ENCODE measurements around the gene PLPPR3.

PLPPR3 gene, protein sequence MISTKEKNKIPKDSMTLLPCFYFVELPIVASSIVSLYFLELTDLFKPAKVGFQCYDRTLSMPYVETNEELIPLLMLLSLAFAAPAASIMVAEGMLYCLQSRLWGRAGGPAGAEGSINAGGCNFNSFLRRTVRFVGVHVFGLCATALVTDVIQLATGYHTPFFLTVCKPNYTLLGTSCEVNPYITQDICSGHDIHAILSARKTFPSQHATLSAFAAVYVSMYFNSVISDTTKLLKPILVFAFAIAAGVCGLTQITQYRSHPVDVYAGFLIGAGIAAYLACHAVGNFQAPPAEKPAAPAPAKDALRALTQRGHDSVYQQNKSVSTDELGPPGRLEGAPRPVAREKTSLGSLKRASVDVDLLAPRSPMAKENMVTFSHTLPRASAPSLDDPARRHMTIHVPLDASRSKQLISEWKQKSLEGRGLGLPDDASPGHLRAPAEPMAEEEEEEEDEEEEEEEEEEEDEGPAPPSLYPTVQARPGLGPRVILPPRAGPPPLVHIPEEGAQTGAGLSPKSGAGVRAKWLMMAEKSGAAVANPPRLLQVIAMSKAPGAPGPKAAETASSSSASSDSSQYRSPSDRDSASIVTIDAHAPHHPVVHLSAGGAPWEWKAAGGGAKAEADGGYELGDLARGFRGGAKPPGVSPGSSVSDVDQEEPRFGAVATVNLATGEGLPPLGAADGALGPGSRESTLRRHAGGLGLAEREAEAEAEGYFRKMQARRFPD

DNA sequence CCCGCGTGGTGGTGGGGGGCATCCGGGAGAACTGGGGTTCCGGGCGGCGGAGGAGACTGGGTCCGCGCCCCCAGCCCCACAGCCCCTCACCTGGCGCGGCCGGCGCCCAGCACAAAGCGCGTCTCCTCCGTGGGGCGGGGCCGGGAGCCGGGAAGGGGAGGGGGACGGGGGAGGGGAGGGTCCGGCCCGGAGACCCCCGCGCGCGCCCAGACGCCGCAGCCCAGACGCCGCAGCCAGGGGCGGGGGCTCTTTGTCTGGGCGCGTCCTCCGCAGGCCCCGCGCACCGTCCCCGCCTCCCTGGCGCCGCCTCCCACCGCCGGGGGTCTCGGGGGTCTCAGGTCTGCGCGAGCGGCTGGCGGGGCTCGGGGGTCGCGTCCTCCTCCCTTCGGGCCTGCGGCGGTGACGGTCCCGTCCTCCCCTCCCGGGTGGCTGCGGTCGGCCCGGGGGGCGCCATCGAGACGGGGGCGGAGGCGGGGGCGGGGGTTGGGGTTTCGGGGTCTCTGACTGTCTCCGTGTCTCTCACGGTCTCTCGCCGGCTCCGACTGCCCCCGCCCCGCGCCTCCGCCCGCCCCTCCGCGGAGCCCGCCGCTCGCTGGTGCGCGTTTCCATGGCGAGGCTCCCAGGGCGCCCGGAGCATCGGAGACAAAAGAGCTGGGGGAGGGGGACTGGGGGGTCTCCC is at the start of gene PLPPR3:
TSS of gene PLPPR3 (minus strand) at position 131 of the 679 bp plus-strand sequence. CDS start 396 bp downstream, outside the sequence.
- TF ChIP-seq, protein P1, sequence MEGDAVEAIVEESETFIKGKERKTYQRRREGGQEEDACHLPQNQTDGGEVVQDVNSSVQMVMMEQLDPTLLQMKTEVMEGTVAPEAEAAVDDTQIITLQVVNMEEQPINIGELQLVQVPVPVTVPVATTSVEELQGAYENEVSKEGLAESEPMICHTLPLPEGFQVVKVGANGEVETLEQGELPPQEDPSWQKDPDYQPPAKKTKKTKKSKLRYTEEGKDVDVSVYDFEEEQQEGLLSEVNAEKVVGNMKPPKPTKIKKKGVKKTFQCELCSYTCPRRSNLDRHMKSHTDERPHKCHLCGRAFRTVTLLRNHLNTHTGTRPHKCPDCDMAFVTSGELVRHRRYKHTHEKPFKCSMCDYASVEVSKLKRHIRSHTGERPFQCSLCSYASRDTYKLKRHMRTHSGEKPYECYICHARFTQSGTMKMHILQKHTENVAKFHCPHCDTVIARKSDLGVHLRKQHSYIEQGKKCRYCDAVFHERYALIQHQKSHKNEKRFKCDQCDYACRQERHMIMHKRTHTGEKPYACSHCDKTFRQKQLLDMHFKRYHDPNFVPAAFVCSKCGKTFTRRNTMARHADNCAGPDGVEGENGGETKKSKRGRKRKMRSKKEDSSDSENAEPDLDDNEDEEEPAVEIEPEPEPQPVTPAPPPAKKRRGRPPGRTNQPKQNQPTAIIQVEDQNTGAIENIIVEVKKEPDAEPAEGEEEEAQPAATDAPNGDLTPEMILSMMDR (IDR thresholded peaks at IDR 0.05; ENCODE audit: borderline replicate concordance, insufficient read depth, low read depth, low read length), result no peak
- no peak within 1 kb of the TSS for H3K4me3 ChIP-seq (ENCODE audit: low read depth, low read length)

DNA sequence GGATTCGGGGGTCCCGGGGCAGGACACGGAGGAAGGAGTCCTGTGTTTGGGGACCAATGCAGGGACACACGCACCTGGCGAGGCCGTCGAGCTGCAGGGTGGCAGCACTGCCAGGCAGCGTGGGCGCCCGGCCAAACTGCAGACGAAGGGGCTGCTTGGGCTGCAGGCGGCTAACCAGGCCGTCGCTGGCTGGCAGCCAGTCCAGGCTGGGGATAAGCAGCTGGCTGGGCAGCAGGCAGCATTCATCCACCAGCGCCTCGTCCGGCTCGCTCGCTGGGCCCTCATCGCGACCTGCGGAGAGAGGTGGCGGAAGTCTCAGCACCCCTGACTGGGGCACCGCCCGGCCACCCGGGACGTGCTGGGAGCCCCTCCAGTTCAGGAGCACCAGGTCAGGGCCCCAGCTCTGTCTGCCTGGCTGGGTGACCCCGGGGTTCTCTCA is 49.2 kb upstream of the PLPPR3 start:
- H3K4me3 ChIP-seq (ENCODE audit: low read depth, low read length), result no peak overlapping the region
- TF ChIP-seq, protein P1 (IDR thresholded peaks at IDR 0.05; ENCODE audit: borderline replicate concordance, insufficient read depth, low read depth, low read length), result no peak

DNA sequence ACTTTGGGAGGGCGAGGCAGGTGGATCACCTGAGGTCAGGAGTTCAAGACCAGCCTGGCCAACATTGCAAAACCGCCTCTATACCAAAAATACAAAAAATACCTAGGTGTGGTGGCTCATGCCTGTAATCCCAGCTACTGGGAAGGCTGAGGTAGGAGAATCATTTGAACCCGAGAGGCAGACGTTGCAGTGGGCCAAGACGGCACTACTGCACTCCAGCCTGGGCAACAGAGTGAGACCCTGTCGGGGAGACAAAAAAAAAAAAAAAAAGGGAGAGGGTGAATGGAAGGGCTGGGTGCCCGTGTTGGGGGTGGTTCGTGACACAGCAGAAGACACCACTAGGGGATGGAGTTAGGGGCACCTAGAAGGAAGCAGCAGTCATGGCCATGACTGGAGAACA is 48.6 kb upstream of the PLPPR3 start:
- TF ChIP-seq, protein P1 (IDR thresholded peaks at IDR 0.05; ENCODE audit: borderline replicate concordance, insufficient read depth, low read depth, low read length), result no peak

DNA sequence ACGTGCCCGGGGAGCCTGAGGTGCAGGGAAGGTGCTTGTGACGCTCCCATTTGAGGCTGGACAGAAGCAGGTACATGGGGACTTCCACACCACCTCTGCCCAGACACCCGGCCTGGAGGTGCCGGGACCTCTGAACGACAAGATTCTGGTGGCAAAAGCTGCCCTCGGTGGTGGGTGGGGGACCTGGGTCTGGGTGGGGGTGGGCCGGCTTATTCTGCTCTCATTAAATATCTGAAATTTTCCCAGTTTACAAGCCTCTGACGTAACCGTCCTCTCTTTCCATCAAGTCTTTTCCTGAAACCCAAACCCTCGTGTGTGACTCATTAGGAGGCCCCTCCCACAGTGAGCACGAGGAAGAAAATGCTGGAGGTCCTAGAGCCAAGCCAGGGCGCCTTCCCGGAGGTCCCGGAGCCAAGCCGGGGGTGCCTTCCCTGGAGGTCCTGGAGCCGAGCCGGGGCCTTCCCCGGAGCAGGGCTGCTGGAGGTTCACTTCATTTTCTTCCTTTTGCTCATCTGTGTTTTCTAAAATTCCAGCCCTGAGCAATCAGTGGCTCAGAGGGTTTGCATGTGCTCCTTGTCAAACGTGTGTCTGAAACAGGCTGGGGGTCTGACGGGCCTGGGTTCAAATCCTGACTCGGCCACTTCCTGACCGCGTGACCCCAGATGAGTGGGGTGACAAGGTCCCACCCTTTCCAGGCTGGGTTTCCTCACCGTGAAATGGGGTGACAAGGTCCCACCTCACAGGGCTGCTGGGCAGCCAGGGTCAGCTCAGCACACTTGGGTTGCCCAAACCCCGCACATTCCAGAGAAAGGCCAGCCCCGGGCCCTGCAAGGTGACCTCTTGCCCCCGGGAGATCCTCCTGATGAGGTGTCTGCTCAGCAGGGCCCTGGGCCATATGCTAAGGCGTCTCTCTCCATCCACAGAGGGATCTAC is 47.8 kb upstream of the PLPPR3 start:
- no peak overlapping the region for H3K4me3 ChIP-seq (ENCODE audit: low read depth, low read length)
- TF ChIP-seq, protein P1 (IDR thresholded peaks at IDR 0.05; ENCODE audit: borderline replicate concordance, insufficient read depth, low read depth, low read length), result no peak

More for the DNA sequence above, 48.6 kb upstream of the PLPPR3 start:
- no peak overlapping the region for H3K4me3 ChIP-seq (ENCODE audit: low read depth, low read length)

DNA sequence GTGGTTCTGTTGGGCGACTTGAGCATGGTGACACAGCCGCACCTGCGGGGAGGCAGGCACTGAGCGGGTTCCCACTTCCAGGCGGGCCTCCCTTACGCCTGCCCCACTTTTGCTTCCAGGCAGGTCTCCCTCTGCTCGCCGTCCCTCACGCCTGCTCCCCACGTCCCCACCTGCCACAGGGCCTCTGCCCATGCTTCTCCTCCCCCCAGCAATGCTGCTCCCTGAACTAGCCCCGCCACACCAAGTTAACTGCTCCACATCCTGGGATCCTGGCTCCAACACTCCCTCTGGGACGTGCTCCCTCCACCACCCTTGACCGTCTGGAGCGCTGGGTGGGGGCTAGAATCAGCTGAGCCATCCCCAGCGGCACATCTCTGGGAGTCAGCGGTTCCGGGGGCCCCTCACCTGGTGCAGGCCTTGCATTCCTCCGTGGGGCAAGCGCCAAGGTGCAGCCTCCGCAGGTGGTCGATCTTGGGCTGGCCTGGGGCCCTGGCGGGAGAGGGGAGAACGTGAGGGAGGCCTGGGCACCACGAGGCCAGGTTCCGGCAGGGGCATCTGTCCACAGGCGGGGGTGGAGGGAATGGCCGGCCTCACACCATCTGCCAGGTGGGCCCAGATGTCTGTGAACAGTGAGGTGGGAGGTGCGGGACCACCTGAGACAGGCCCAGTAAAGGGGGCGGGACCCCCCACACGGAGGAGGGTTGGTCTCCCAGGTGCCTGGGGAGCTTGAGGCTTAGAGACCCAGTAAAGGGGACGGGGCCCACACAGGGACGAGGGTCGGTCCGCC is 46.9 kb upstream of the PLPPR3 start:
- TF ChIP-seq, protein P1 (IDR thresholded peaks at IDR 0.05; ENCODE audit: borderline replicate concordance, insufficient read depth, low read depth, low read length), result no peak
- H3K4me3 ChIP-seq (ENCODE audit: low read depth, low read length), result no peak overlapping the region

All from GM12875 (cell line).